ENCODE results near the gene TMEM132D. TPM values are rescaled to one million over a fixed set of nuclear protein-coding genes. Genes with fewer than 3 reads are reported as not detected.

TMEM132D gene
- total RNA-seq, 2 donors from 2014 or later, result not detected

DNA sequence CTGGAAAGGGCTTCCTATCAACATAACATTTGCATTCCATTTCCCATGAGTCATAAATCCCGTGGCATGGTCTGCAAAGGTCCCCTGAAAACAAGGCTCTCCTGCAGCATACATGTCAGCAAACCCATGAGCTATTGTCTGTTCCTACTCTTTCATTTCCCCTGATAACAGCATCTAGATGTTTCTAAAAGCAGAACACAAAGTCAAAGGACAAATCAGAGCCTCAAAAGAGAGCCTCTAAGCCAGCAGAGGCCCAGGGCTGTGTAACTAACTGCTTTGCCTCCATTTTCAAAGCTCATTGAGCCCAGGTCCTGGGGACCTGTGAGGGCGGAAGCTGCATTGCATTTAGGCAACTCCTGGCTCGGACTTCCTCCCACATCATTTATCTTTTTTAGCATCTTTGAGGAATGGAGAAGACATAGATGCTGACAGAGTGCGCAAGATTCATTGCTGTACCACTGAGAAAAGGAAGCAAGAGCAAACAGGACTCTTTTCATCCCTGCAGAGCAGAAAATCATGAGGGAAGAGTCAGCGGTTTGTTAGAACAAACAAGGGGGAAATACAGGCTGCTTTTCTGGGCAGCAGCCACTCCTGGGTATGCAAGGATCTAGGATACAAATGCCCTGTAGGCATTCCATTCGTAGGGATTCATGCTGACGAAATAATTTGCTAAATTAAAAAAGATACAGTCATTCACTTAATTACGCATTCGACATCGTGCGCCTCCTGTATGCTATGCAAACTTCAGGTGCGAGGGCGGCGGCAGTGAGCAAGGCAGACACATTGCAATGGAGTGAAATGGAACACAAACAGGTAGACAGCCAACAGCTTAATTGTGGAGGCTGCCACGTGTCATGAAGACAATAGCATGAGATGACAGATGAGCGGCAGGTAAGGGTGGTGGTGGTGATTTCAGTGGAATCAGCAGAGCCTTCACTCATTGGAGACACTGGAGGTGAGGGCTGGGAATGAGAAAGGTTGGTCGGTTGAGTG lies 131.0 kb downstream of the TMEM132D start:
- intact Hi-C loops (cut with DNase I), result no loop called here
- DNase-seq (ENCODE audit: low spot score), result no peak

DNA sequence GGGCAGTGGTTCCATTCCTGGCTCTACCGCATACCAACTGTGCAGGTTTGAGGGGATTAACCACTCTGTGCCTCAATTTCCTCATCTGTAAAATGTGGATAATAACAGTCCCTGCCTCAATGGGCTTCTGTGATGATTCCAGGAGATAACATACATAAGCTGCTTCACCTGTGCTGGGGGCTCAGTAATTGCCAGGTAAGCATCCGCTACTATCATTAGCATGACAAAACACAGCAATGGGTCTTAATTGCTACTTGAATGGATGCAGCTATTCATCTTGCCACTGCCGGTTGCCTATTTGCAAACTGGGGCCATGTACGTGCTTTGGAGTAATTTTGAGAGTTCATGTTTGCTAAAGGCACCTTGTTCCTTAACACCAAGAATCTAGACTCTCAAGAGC lies 132.6 kb downstream of the TMEM132D start:
- no peak for DNase-seq (ENCODE audit: low spot score)
- intact Hi-C loops (cut with DNase I), result no loop called here

DNA sequence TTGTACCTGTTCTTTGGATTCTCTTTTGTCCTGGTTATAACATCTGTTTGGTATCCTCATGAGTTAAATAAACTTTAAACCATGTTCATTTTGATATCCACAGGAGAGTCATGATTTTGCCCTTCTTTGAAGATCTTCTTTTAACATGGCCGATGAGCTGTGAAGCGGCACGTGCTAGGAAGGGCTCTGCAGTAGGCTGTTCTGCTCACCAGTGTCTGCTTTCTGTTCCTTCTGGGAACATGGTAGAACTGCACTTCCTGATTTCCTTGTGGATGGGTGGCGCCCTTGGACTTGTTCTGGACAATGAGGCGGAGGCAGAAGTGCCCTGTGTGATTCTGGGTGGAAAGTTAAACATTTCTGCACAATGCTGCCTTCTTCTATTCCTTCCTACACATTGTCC lies 138.1 kb downstream of the TMEM132D start:
- no peak for DNase-seq (ENCODE audit: low spot score)
- intact Hi-C loops (cut with DNase I), result no loop called here

DNA sequence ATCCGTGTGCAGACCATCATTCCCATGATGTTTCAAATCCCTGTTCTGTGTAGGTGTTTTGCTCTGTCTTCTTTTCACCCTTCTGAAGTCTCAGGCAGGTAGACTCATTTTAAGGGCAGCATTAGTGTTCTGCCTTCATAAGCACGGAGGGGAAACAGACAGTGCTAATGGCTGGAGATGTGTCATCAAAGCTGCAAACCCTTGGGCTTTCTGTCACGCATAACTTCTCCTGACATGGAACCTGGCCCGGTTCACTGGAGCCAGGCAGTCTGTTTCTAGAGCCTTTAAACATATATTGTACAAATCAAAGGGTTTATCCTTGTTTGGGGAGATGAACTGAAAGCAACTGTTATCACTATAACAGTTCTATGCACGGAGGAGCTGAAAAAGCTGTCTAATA lies 141.4 kb downstream of the TMEM132D start:
- no peak for DNase-seq (ENCODE audit: low spot score)
- intact Hi-C loops (cut with DNase I), result no loop called here

DNA sequence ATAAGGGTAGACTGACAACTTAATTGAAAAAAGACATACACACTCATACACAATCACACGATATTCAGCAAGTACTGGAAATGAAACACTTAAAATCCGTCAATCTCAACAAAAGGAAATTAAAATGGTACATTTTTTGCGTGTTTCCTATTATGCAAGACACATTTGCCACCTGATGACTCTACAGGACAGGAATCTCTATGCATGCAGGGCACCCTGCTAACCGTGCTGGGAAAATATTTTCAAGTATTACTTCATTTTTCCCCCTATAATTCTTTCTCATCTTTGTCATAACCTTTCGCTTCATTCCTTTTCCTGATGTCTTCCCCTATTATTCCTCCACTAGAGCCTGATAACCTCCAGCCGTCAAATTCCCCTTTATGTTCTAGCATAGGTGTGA lies 150.2 kb downstream of the TMEM132D start:
- intact Hi-C loops (cut with DNase I), result no loop called here
- DNase-seq (ENCODE audit: low spot score), result no peak

DNA sequence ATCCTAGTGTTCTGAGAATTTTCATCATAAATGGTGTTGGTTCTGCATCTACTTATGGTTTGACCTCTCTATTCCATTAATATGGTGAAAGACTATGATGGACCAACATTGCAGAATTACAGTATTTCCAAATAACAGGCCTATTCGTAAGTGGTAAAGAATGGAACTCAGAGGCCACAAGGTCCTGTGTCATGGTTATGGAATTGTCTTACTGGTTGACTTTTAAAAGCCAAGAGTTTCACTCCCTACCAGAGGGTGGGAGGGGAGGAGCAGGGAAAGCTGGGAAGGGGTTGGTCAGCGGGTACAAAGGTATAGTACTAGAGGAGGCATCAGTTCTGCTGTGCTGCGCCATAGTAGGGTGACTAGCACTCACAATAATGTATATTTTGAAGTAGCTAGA lies 153.4 kb downstream of the TMEM132D start:
- intact Hi-C loops (cut with DNase I), result no loop called here
- DNase-seq (ENCODE audit: low spot score), result no peak

DNA sequence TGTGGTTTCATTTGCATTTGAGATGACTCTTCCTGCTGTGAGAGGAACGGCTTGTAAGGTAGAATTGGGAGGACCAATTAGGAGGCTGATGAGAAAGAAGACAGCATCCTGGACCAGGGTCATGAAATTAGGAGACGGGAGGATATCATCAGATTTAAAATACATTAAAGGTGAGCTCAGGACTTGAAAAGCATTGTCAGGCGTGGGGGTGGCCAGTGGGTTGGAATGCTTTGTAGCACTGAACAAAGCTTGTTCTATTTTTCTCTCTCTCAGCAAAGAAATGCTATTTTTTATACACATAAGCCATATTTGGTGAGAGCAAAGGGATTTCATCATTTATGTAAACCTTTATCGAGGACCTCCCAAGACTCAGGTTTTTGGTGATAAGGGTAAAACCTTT lies 157.5 kb downstream of the TMEM132D start:
- DNase-seq (ENCODE audit: low spot score), result no peak
- intact Hi-C loops (cut with DNase I), result no loop called here

DNA sequence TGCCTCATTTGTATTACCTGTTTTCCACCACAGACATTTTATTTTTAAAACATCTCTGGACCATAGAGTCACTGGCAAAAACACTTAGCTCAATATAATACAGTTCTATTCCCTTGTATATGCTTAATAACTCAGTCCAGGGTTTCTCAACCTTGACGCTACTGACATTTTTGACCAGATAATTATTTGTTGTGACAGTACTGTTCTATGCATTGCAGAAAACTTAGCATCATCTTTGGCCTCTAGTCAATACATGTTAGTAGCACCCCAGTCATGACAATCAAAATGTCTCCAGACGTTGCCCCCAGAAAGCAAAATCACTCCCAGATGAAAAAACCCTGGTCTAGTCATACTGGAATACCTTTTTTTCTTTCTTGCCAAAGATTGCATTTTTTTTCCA lies 174.7 kb downstream of the TMEM132D start:
- intact Hi-C loops (cut with DNase I), result no loop called here
- no peak for DNase-seq (ENCODE audit: low spot score)

DNA sequence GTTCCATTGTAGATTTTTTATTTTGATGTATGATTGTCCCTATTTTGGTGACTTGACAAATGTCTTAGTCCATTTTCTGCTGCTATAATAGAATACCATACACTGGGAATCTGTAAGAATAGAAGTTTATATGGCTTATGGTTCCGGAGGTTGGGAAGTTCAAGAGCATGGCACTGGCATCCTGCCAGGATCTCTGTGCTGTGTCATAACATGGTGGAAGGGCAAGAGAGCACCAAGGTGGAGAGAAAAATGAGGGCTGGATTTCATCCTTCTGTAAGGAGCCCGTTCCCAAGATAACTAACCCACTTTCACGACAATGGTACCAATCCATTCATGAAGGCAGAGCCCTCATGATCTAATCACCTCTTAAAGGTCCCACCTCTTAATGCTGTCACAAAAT lies 176.7 kb downstream of the TMEM132D start:
- intact Hi-C loops (cut with DNase I), result no loop called here
- no peak for DNase-seq (ENCODE audit: low spot score)

DNA sequence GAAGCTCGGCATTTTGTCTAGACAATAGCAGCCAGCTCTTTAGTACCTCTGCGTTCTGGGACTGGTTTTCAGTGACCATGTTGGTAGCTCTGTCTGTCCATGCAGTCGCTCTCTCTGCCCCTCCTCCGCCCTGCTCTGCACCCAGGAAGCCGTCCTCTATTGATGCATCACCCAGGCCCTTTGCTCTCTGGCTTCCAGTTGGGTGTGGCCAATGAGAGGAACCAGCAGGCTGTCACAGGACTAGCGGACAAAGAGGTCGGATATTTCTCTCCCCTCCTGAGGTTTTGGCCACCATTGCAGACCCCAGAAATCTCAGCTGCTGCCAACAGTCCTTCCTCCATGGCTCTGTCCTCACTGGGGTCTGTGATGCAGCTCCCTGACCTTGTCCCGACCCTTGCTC lies 180.6 kb downstream of the TMEM132D start:
- no peak for DNase-seq (ENCODE audit: low spot score)
- intact Hi-C loops (cut with DNase I), result no loop called here

DNA sequence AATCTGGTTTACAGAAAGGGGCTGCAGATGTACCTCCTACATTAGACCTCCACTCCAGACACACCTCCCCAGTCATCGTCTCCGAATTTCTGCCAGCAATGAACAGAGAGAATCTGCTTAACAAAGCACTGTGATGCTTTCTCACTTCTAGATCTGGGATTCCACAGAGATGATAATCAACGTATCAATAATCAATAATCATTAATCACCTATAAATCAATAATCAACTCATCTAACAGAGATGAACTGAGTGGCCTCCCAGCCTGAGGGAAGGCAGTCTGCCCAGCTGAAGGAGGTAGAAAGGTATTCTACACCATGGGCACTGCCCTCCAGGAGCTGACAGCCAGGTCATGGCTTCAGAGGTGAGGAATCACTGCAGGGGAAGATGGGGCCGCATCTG lies 183.2 kb downstream of the TMEM132D start:
- no peak for DNase-seq (ENCODE audit: low spot score)
- intact Hi-C loops (cut with DNase I), result no loop called here

DNA sequence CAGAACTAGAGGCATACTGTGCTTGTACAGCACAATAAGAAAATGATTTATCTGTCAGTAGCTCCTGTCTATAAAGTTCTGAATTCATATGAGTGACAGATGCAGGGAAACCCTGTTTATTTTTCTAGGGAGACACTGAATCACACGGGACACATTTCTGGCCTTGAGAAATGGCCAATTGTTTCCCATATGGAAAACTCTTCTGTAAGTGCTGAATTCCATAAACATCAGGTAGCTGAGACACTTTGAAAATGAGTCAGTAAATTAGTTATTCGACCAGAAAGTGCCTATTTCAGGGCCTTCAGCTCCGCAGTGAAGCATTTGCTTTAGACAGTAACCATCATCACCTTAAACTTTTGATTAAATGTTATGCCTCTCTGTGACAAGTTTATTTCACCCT lies 184.4 kb downstream of the TMEM132D start:
- intact Hi-C loops (cut with DNase I), result no loop called here
- DNase-seq (ENCODE audit: low spot score), result no peak

DNA sequence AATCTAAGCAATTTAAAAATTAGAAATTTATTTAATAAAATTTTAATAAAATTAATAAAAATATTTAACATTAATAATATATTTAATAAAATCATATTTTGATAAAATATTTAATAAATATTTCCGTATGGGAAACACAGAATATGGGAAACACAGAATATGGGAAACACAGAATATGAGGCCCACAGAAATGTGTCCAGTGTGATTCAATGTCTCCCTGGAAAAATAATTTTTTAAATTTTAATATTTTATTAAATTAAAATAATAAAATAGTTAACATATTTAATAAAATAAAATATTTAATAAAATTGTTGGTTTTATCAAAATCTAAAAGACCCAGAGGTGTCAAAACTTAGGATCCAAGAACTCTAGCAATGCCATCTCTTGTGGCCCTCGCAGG lies 186.4 kb downstream of the TMEM132D start:
- intact Hi-C loops (cut with DNase I), result no loop called here
- no peak for DNase-seq (ENCODE audit: low spot score)

DNA sequence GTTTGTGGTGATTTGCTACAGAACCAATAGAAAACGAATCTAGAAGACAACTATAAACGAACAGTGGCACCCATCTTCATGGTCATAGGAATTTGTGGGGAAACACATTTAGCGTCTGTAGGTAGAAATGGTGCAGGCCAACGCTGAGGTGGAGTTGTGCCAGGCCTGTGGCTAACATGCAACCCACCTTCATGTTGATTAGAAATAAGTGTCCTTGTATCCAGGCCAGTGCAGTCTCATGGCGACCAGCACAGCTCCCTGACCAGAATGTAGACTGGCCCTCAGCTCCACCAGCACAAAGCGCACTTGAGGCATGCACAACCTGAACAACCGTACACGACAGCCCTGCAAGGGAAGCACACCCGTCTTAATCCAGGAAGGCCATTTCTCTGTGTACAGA lies 187.0 kb downstream of the TMEM132D start:
- DNase-seq (ENCODE audit: low spot score), result no peak
- intact Hi-C loops (cut with DNase I), result no loop called here

DNA sequence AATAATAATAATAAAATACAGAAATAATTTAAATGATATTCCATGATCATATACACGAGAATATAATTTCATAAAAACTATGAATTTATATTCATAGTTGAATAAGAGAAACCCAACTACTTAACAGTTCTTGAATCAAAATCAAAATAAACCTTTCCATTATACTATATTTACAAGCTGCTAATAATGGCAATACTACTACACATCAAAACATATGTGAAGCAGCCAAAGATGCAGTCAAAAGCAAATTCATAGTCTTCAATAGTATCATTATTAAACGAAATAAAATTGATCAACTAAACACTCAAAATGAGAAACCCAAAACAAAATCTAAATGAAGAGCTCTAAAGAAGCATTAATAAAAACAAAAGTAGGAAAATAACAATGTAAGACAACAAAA lies 197.1 kb downstream of the TMEM132D start:
- DNase-seq (ENCODE audit: low spot score), result no peak
- intact Hi-C loops (cut with DNase I), result no loop called here

DNA sequence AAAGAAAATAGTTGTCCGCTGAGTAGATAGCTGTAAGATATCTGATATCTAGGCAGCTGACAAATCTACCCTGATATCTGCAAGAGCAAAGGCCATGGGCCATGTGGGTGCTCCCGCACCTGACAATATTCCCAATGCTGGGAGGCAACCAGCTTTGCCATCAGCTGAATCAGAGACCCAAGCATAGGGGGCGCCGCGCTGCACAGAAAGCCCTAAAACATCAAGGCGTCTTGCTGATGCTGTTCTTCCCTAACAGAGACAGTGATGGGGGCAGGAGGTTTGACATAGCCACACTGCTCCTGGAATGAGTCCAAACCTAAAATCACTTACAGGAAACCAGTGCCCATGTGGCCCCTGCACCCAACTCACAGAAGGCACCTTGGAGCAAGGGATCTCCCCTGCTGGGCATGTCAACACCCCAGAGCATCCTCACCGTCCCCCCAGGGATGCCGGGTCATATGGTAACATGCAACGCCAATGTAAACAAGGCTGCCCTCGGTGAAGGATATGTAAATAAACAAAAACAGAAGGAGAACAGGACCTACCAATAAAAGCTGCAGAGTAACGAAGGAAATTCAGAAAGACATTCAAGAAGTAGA lies 199.5 kb downstream of the TMEM132D start:
- DNase-seq (ENCODE audit: low spot score), result no peak
- intact Hi-C loops (cut with DNase I), result no loop called here

DNA sequence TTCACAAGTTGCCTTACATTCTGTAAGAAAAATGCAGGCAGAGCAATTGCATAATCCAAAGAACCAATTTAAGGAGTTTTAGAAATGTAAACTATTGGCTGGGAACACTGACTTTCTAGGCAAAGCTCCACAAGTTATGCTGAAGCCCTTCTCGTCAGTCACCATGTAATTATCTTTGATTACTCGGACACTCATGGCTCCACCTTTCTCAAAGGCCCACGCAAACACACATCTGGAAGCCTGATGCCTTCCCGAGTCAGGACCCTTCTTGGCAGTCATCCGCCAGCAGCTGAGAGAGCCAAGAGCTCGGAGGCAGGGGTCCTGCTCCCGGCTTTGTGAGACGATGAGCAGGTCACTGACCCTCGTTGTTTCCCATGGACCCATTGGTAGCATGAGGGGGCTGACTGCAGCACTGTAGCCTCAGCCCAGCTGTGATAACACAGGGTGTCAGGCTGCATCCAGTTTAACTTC lies 202.2 kb downstream of the TMEM132D start:
- DNase-seq (ENCODE audit: low spot score), result no peak
- intact Hi-C loops (cut with DNase I), result no loop called here

DNA sequence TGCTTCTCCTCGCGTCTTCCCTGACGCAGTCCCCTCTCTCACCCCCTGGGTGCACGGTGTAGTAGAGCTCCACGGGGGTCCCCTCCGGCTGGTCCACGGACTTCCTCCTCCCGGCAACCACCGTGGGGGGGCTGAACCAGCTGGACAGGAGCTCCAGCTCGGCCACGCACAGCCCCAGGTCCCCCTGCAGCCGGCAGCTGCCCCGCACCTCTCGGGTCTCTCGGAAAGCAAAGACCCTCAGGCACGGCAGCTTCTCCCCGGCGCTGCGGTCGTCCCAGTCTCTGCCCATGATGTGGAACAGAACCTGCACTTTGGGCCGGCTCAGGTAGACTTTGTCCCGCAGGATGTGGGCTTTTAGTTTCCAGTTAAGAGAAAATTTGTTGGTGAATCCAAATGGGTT lies 203.8 kb downstream of the TMEM132D start:
- DNase-seq (ENCODE audit: low spot score), result no peak
- intact Hi-C loops (cut with DNase I), result no loop called here

DNA sequence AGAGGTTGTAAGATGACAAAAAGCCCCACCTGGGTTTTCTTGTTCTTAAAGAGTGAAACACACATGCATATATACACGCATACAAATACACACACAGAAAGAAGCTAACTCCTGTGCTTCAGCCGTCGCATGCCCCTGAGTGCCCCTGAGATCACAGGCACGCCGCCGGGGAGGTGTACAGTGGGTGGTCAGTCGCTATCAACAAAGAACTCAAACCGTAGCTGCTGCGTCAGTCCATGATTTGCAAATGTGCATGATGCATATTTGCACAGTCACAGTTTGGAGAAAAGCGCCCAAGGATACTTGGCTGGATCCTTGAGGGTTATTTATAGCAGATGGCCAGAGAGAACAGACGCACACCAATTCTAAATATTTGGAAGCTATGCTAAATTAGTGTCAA lies 206.9 kb downstream of the TMEM132D start:
- intact Hi-C loops (cut with DNase I), result no loop called here
- no peak for DNase-seq (ENCODE audit: low spot score)

DNA sequence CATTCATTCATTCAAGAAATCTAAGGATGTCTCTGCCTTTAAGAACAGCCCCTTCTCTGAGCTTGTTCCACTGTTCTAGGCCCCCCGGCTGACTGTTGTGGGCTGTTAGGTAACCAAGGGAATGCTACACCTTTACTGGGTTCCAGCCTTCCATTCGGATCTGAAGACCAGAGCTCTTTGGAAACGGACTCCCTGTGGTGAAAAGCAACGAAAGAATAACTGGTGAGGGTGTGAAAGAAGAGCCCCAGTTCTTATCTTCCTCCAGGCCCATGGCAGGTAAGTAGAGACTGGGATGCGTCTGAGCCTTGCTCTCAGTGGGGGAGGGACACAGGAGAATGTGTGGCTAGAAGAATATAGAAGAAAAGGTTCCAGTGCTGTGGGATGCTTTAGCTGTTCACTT lies 207.4 kb downstream of the TMEM132D start:
- DNase-seq (ENCODE audit: low spot score), result no peak
- intact Hi-C loops (cut with DNase I), result no loop called here

DNA sequence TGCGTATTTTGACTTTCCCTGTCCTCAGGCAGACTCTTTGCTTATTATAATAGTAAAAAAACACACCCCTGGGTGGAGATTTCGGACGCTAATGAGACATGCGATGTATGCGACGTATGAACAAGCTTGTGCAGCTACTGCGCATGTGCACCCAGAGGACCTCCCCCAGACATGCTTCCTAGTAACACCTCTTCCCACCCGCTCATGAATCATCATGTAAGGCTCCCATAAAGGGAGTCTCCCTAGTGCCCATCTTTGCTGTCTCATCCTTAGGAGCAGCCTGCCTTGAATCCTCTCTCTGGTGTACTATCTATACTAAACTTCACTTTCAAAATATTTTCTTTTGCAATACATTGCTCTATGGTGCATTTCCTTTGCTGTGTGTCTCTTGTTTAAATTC lies 210.1 kb downstream of the TMEM132D start:
- intact Hi-C loops (cut with DNase I), result no loop called here
- no peak for DNase-seq (ENCODE audit: low spot score)
